GM18511 (cell line): ENCODE data around the gene VSIG4.
"Not testable (repeated sequence)": the region's sequence is repeated elsewhere in the genome, so short reads cannot be mapped to it uniquely, and the experiment has no call there.

Source experiments
- ATAC-seq: cut with Tn5 transposase; IDR thresholded peaks from one replicate; pipeline ENCODE4 v1.9.1; 2021; ENCODE audit warnings: mild to moderate bottlenecking, moderate library complexity; ENCODE audit not compliant: unreplicated experiment

Gene VSIG4

DNA sequence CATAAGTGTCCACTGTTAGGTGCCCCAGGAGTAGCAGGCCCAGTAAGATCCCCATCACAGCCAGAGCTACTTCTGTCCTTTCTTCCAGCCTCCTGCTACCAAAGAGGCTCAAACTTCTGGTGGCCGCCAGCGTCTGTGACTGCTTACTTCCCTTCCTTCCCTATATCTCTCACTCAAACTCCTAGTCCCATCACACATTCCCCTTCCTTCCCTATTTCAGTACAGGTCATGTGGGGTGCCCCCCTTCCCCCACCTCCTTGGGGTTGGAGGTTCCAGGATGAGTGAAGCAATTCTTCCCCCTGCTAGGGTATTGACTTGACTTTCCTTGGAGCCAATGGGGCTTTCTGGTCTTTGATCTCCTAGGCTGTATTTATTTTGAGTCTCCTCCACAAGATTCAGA lies at the start of gene VSIG4:
Gene VSIG4, minus strand, starts transcription at position 137 of the 400 bp plus-strand sequence. Its CDS starts 82 bp downstream, at position 55.
- ATAC-seq: no peak

- ATAC-seq: no peak
Measured at GRCh38 chrX:66076801-66077200, 36.9 kb upstream of the VSIG4 start.

- ATAC-seq: peak; percentile 76
Measured at GRCh38 chrX:66074920-66075879, 35.3 kb upstream of the VSIG4 start.

GRCh38 chrX:66071126-66071525 lies 31.2 kb upstream of the VSIG4 start:
- no peak for ATAC-seq

DNA sequence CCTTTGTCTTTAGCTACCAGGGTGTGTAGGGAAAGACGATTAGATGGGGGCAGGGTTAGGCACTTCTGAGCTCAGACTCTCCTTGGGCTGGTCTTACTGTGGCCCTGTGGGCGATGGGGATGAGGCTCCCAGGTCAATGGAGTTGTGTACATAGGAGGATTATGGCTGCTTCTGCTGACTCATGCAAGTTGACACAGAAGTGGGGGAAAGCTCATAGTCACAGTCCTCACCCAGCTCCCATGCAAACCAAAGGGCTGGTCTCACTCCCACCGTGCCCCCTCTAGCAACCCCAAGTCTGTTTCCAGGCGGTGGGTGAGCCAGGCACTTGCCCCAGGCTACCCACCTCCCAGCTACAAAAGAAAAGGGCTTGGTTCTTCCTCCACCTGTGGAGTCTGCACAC lies 24.4 kb upstream of the VSIG4 start:
- ATAC-seq: no peak

DNA sequence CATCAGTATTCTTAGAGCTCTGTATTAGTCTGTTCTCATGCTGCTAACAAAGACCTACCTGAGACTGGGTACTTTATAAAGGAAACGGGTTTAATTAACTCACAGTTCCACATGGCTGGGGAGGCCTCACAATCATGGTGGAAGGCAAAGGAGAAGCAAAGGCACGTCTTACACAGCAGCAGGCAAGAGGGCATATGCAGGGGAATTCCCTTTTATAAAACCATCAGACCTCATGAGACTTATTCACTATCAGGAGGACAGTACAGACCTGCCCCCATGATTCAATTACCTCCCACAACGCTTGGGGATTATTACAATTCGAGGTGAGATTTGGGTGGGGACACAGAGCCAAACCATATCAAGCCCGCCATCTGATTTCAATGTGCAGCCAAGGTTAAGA lies 17.1 kb upstream of the VSIG4 start:
- ATAC-seq: not testable (repeated sequence)

DNA sequence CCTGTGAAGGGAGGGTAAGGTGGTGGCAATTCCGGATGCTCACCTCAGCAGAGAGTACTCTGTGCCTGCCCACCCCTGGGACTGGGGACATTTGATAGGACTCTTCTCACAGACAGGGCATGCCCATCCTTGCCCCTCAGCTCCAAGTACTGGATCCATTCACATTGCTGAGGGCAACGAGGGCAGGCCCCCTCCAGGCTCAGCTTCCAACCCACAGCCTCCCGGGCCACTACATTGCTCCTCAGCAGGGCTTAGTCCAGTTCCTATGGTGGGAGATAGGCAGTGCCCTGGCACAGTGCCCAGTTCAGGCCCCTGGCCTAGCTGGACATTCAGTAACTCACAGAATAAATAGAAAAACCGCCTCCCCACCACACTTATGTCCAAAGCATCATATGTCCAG lies 15.1 kb upstream of the VSIG4 start:
- no peak for ATAC-seq

DNA sequence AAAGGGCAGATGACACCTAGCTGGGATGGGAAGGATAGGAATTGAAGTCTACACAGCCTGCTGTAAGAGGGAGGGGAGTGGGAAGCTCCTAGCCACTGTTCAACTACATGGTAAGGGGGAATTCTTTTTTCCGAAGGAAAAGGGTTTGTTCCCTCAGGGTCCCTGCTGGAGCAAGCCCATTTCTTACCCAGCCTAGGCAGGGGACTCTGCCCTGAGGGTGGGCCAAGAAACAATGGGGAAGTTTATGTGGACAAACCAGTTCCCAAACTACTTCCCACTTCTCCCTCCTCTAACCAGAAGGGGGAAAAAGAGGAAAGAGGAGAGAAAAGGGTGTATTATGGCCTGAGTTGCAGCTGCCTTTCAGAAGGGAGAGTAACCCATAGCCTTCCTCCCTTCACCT lies 13.5 kb upstream of the VSIG4 start:
- no peak for ATAC-seq

GRCh38 chrX:66051980-66052379 lies 12.1 kb upstream of the VSIG4 start:
- ATAC-seq: no peak

GRCh38 chrX:66050140-66050569 lies 10.3 kb upstream of the VSIG4 start:
- ATAC-seq: no peak

GRCh38 chrX:66049056-66049455 lies 9.2 kb upstream of the VSIG4 start:
- no peak for ATAC-seq

GRCh38 chrX:66046612-66047235 lies 6.8 kb upstream of the VSIG4 start:
- peak; percentile 82 for ATAC-seq

- ATAC-seq: no peak
Measured at GRCh38 chrX:66045894-66046293, 6.0 kb upstream of the VSIG4 start.

- no peak for ATAC-seq
Measured at GRCh38 chrX:66043584-66043983, 3.7 kb upstream of the VSIG4 start.

DNA sequence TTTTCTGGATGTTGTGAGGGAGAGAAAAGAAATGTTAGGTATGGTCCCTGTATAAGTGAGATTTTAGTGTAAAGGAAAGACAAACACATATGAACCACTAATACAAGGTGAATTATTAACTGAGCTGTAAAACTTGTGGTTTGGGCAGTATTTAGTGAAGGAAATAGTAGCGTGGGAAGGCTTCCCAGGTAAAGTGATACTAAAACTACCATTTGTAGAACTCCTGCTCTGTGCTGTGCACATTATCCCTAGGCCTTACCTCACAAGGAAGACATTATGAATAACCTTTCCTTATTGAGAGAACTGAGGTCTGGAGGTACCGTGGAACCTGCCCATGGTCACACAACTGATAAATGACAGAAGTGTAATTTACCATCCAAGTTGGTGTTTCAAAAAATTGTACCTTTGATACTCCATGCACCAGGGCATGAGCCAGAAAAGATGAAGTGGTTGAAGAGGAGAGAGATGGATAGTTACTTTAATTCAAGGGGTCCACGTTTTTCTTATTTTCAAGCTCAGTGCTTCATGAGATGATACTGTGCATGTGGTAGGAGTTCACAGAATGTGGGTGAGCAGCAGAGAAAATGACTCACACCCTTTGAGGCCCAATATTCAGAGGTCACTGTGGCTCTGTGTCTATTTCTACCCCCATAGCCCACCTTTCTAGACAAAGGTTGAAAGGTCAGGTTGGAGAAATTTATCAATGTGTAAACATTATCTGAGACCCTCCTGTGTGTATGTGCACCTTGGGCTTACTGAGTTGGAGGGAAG lies 2.6 kb upstream of the VSIG4 start:
- ATAC-seq: peak; percentile 57

- ATAC-seq: no peak
Measured at GRCh38 chrX:66038115-66038514, 1.8 kb downstream of the VSIG4 start.

- no peak for ATAC-seq
Measured at GRCh38 chrX:66036231-66036630, 3.6 kb downstream of the VSIG4 start.

- no peak for ATAC-seq
Measured at GRCh38 chrX:66035667-66036066, 4.2 kb downstream of the VSIG4 start.

- peak; percentile 88 for ATAC-seq
Measured at GRCh38 chrX:66030505-66031317, 9.2 kb downstream of the VSIG4 start.

GRCh38 chrX:66028936-66029335 lies 10.9 kb downstream of the VSIG4 start:
- ATAC-seq: no peak
